Parathyroid adenoma (tissue), 2 donors: Measurements from ENCODE around the gene NDUFA8.

Source experiments
- H2AFZ ChIP-seq: fragments of 300-600 bp; sonication (generic); one replicate; pipeline ENCODE4 v1.7.0; 2017; ENCODE audit warnings: antibody characterized with exemption, mild to moderate bottlenecking
- H3K27ac ChIP-seq: fragments of 300-600 bp; sonication (generic); one replicate; pipeline ENCODE4 v1.7.0; 2017
- H3K27me3 ChIP-seq: fragments of 300-600 bp; sonication (generic); one replicate; pipeline ENCODE4 v1.7.0; 2017; ENCODE audit warnings: low read length; ENCODE audit not compliant: control insufficient read depth, insufficient read depth
- H3K36me3 ChIP-seq: fragments of 300-600 bp; sonication (generic); one replicate; pipeline ENCODE4 v1.7.0; 2017; ENCODE audit warnings: low read length; ENCODE audit not compliant: control insufficient read depth, insufficient read depth
- H3K4me1 ChIP-seq: fragments of 300-600 bp; sonication (generic); one replicate; pipeline ENCODE4 v1.7.0; 2017; ENCODE audit warnings: control low read depth
- H3K4me2 ChIP-seq: fragments of 300-600 bp; sonication (generic); one replicate; pipeline ENCODE4 v1.7.0; 2017; ENCODE audit warnings: low read length
- H3K4me3 ChIP-seq: fragments of 300-600 bp; sonication (generic); one replicate; pipeline ENCODE4 v1.7.0; 2017; ENCODE audit warnings: low read depth, low read length
- H3K79me2 ChIP-seq: fragments of 300-600 bp; sonication (generic); one replicate; pipeline ENCODE4 v1.7.0; 2017; ENCODE audit warnings: control low read depth
- H3K9ac ChIP-seq: fragments of 300-600 bp; sonication (generic); one replicate; pipeline ENCODE4 v1.7.0; 2017; ENCODE audit warnings: mild to moderate bottlenecking
- H3K9me3 ChIP-seq: fragments of 300-600 bp; sonication (generic); one replicate; pipeline ENCODE4 v1.7.0; 2017; ENCODE audit warnings: low read length; ENCODE audit not compliant: control insufficient read depth
- CTCF ChIP-seq: fragments of 300-600 bp; sonication (generic); IDR thresholded peaks from one replicate; pipeline ENCODE4 v1.7.0; 2017; ENCODE audit warnings: antibody characterized with exemption, mild to moderate bottlenecking
- donor health status: primary hyperparathyroidism.

Gene NDUFA8

DNA sequence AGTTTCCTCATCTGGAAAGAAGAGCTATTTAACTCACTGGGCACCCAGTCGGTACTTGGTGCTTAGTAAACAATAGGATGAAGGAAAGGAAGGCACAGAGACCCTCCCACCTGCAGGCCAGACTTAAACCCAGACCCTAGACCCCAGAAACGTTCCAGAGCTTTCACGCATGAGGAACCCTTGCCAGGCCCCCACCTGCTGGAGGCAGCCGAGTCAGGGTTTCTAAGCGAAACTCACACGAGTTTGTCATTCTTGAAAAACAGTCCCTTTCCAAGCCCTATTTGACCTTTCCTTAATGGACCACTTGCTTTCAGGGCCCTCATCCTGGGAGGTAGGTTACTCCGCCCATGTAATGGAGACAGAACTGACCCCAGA is 30.6 kb downstream of the NDUFA8 start:
- Histone ChIP-seq H2AFZ (no peak overlapping the region), H3K27ac (no peak overlapping the region), H3K27me3 (no peaks in the 10 kb centered on the region), H3K36me3 (no peaks in the 10 kb centered on the region), H3K4me3 (no peak overlapping the region), H3K4me2 (no peak overlapping the region), H3K9me3 (no peaks in the 10 kb centered on the region), H3K79me2 (no peaks in the 10 kb centered on the region), H3K9ac (no peak overlapping the region), H3K4me1 (no peaks in the 10 kb centered on the region)
- no peak for TF ChIP-seq CTCF

- Histone ChIP-seq H3K9me3 (no peaks in the 10 kb centered on the region), H2AFZ (no peak overlapping the region), H3K4me1 (no peaks in the 10 kb centered on the region), H3K4me2 (no peak overlapping the region), H3K4me3 (no peak overlapping the region), H3K27me3 (no peaks in the 10 kb centered on the region), H3K27ac (no peak overlapping the region), H3K9ac (no peak overlapping the region), H3K36me3 (no peaks in the 10 kb centered on the region), H3K79me2 (no peaks in the 10 kb centered on the region)
- no peak for TF ChIP-seq CTCF
Measured at GRCh38 chr9:122128007-122128968, 31.3 kb downstream of the NDUFA8 start.

GRCh38 chr9:122127396-122127798 is 32.2 kb downstream of the NDUFA8 start:
- H3K36me3 ChIP-seq = no peaks in the 10 kb centered on the region
- no peak overlapping the region for H3K4me3 ChIP-seq
- H3K9me3 ChIP-seq = no peaks in the 10 kb centered on the region
- no peak overlapping the region for H3K27ac ChIP-seq
- no peak overlapping the region for H3K9ac ChIP-seq
- no peaks in the 10 kb centered on the region for H3K79me2 ChIP-seq
- H3K27me3 ChIP-seq = no peaks in the 10 kb centered on the region
- H3K4me2 ChIP-seq = no peak overlapping the region
- no peak overlapping the region for H2AFZ ChIP-seq
- TF ChIP-seq CTCF = no peak
- H3K4me1 ChIP-seq = no peaks in the 10 kb centered on the region

DNA sequence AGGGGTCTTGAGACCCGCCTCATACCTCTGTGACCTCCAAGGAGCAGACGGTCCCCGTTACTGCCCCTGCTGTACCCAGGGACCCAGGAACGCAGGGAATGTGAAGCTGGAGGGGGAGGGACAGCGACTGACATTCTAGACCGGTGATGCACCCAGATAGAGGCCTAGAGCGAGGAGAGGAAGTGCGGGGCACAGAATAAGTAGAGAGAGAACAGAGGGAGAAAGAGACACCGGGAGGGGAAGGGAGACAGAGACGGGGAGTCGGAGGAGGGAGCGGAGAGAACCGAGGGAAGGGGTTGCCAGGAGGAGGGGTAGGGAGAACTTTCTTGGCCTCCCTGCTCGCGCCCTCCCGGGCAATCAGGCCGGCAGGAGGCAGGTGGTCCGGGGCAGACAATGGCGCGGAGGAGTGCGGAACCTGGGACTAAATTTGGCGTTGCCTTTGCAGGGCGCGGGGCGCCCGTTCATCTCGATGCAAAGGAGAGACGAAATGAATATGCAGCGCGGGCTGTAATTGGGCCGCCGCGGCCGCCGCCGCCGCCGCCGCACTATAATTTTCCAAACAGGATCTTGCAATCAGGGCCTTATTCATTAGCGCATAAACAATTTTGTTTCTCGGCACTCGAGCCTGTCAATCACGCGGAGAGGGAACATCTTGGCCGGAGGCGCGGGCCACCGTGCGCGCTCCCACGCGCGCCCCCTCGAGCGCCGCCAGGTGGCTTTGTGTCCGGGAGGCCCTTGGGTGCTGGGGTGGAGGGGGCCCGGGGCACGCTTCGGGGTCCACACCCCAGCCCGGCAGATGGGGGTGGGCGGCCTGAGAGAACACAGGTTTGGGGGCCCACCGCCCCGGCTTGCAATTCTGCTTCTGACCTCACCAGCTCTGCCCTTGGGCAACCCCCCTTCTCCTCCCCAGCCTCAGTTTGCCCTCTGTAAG is 33.0 kb downstream of the NDUFA8 start:
- no peaks in the 10 kb centered on the region for H3K4me1 ChIP-seq
- H3K27me3 ChIP-seq = no peaks in the 10 kb centered on the region
- no peaks in the 10 kb centered on the region for H3K36me3 ChIP-seq
- no peak overlapping the region for H3K4me2 ChIP-seq
- peak overlapping the region; percentile 46 for H2AFZ ChIP-seq
- H3K27ac ChIP-seq = no peak overlapping the region
- no peaks in the 10 kb centered on the region for H3K79me2 ChIP-seq
- H3K9me3 ChIP-seq = no peaks in the 10 kb centered on the region
- H3K9ac ChIP-seq = no peak overlapping the region
- no peak for TF ChIP-seq CTCF
- no peak overlapping the region for H3K4me3 ChIP-seq
